Glutamatergic neuron (in vitro differentiated cells): Measurements from ENCODE around the gene RFX1. TPM values are rescaled to one million over a fixed set of nuclear protein-coding genes. Genes with fewer than 3 reads are reported as not detected.

Source experiments
- DNase-seq: peaks from one replicate; pipeline ENCODE4 v3.0.0; 2022
- H3K27ac Mint-ChIP-seq: one replicate; pipeline ENCODE4 v1.8.0; 2020; ENCODE audit warnings: mild to moderate bottlenecking, mixed read lengths, inconsistent platforms; ENCODE audit not compliant: unreplicated experiment
- H3K27me3 Mint-ChIP-seq: one replicate; pipeline ENCODE4 v1.8.0; 2020; ENCODE audit warnings: mild to moderate bottlenecking, moderate library complexity, mixed read lengths, inconsistent platforms; ENCODE audit not compliant: unreplicated experiment
- H3K36me3 Mint-ChIP-seq: one replicate; pipeline ENCODE4 v1.8.0; 2020; ENCODE audit warnings: mild to moderate bottlenecking, mixed read lengths, inconsistent platforms; ENCODE audit not compliant: unreplicated experiment
- H3K4me1 Mint-ChIP-seq: one replicate; pipeline ENCODE4 v1.8.0; 2020; ENCODE audit warnings: mild to moderate bottlenecking, low read depth, mixed read lengths, inconsistent platforms; ENCODE audit not compliant: unreplicated experiment
- H3K4me3 Mint-ChIP-seq: one replicate; pipeline ENCODE4 v1.8.0; 2020; ENCODE audit warnings: mild to moderate bottlenecking, mixed read lengths, inconsistent platforms; ENCODE audit not compliant: unreplicated experiment
- H3K9me3 Mint-ChIP-seq: one replicate; pipeline ENCODE4 v1.8.0; 2020; ENCODE audit warnings: mild to moderate bottlenecking, moderate library complexity, mixed read lengths, inconsistent platforms; ENCODE audit not compliant: unreplicated experiment
- total RNA-seq: library from RNA; stranded (reverse); fragmentation: NEBNext Ultra II Directional; extraction: Animal tissue kit (Norgen Biotek cat#: 25700); gene quantifications from one replicate; pipeline ENCODE4 v1.2.1, GENCODE V29; 2021; ENCODE audit not compliant: unreplicated experiment
- TF ChIP-seq, protein P1 (sequence below): fragments of 200-600 bp; sonication (generic); IDR thresholded peaks from one replicate; pipeline ENCODE4 v1.5.0; 2021; ENCODE audit not compliant: partially characterized antibody, unreplicated experiment

The RFX1 gene
- total RNA-seq, 1 donor from 2014 or later, result 9.4 TPM

DNA sequence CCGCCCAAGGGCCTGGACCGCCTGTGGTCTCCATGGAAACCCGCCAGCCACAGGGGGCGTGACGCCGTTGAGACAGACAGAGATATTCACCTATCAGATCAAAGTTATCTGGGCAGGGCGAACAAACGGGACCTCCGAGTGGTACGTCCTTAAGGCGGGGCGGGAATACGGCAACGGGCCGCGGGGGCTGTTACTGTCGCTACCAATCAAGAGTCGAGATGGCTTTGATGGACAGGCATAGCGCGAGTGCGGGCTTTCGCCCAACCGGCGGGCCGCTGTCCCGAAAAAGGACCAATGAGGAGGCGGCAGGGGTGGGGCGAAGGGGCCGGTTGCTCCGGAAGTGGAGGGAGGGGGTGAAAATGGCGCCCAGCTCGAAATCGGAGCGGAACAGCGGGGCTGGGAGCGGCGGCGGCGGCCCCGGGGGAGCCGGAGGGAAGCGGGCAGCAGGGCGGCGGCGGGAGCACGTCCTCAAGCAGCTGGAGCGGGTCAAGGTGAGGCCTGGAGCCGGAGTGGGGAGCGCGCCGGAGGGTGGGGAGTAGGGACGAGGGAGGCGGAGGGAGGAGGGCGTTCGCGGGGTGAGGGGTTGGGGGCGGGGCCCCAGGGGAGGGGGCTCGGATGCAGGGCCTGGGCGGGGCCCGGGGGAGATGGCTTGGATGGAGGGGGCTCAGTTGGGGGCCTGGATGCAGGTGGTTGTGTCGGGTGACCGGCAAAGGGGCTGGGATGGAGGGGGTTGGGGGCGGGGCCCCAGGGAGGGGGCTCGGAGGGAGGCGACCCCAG is 53.8 kb downstream of the RFX1 start, which contains the start of gene DCAF15:
DCAF15 (plus strand) TSS at position 356 of the 777 bp plus-strand sequence; CDS start at position 360, 4 bp downstream.
- Mint-ChIP-seq H3K9me3 (peaks cover 3% of the 10 kb centered on the region), H3K4me1 (peaks cover 4% of the 10 kb centered on the region), H3K27me3 (peaks cover 6% of the 10 kb centered on the region), H3K36me3 (no peaks in the 10 kb centered on the region), H3K4me3 (peak within 1 kb of the TSS; percentile 90), H3K27ac (peak within 1 kb of the TSS; percentile 68)
- TF ChIP-seq, protein P1, sequence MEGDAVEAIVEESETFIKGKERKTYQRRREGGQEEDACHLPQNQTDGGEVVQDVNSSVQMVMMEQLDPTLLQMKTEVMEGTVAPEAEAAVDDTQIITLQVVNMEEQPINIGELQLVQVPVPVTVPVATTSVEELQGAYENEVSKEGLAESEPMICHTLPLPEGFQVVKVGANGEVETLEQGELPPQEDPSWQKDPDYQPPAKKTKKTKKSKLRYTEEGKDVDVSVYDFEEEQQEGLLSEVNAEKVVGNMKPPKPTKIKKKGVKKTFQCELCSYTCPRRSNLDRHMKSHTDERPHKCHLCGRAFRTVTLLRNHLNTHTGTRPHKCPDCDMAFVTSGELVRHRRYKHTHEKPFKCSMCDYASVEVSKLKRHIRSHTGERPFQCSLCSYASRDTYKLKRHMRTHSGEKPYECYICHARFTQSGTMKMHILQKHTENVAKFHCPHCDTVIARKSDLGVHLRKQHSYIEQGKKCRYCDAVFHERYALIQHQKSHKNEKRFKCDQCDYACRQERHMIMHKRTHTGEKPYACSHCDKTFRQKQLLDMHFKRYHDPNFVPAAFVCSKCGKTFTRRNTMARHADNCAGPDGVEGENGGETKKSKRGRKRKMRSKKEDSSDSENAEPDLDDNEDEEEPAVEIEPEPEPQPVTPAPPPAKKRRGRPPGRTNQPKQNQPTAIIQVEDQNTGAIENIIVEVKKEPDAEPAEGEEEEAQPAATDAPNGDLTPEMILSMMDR, result no peak
- DNase-seq, result peak; percentile 99

- Mint-ChIP-seq H3K36me3 (no peaks in the 10 kb centered on the region), H3K27ac (peak overlapping the region; percentile 53), H3K4me1 (peaks cover 3% of the 10 kb centered on the region), H3K4me3 (peak overlapping the region; percentile 85), H3K9me3 (peaks cover 3% of the 10 kb centered on the region), H3K27me3 (peaks cover 4% of the 10 kb centered on the region)
- no peak for DNase-seq
- TF ChIP-seq, protein P1, result no peak
Measured at GRCh38 chr19:13951799-13952153, 54.3 kb downstream of the RFX1 start.

DNA sequence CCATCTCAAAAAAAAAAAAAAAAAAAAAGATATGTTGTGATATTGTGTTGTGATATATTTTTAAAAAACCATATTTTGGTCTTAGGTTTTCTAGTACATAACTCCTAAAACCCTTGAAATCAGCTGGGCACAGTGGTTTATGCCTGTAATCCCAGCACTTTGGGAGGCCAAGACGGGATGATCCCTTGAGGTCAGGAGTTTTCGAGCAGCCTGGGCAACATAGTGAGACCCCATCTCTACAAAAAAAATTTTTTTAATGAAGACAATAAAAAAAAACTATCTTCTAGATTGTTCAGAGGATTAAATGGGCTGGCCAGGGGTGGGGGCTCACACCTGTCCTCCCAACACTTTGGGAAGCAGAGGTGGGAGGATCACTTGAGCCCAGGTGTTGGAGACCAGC is 55.1 kb downstream of the RFX1 start:
- TF ChIP-seq, protein P1, result no peak
- no peak overlapping the region for H3K4me3 Mint-ChIP-seq
- no peak overlapping the region for H3K27ac Mint-ChIP-seq
- no peak for DNase-seq
- H3K9me3 Mint-ChIP-seq, result peaks cover 3% of the 10 kb centered on the region
- H3K4me1 Mint-ChIP-seq, result peaks cover 3% of the 10 kb centered on the region
- H3K36me3 Mint-ChIP-seq, result no peaks in the 10 kb centered on the region
- peaks cover 4% of the 10 kb centered on the region for H3K27me3 Mint-ChIP-seq

DNA sequence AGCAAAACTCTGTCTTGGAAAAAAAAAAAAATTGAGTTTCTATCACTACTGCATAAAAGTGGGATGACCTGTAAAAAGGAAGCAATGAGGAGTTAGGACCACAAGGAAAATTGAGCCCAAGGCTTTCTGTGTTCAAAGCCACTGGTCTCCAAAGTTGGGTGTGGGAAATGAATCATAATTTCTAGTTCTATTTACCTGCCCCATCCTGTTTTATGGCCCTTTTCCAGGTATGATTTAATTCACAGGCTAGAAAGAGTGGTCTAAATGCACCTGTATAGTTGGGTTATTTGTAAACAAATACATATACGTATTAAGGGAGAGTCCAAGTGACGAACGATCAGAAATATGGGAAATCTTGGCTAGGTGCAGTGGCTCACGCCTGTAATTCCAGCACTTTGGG is 59.7 kb downstream of the RFX1 start:
- H3K4me3 Mint-ChIP-seq, result no peak overlapping the region
- H3K27ac Mint-ChIP-seq, result no peak overlapping the region
- no peak for DNase-seq
- no peaks in the 10 kb centered on the region for H3K4me1 Mint-ChIP-seq
- TF ChIP-seq, protein P1, result no peak
- H3K36me3 Mint-ChIP-seq, result no peaks in the 10 kb centered on the region
- peaks cover under 1% of the 10 kb centered on the region for H3K27me3 Mint-ChIP-seq
- no peaks in the 10 kb centered on the region for H3K9me3 Mint-ChIP-seq

GRCh38 chr19:13942023-13942684 is 64.0 kb downstream of the RFX1 start:
- Mint-ChIP-seq H3K4me1 (peaks cover 2% of the 10 kb centered on the region), H3K27ac (no peak overlapping the region), H3K9me3 (no peaks in the 10 kb centered on the region), H3K27me3 (no peaks in the 10 kb centered on the region), H3K4me3 (no peak overlapping the region), H3K36me3 (no peaks in the 10 kb centered on the region)
- no peak for DNase-seq
- TF ChIP-seq, protein P1, result no peak
